H1 (cell line): ENCODE results near the gene RMND5A. TPM values are rescaled to one million over a fixed set of nuclear protein-coding genes. Genes with fewer than 3 reads are reported as not detected.

Experiments
- ATF2 ChIP-seq: IDR thresholded peaks from 2 replicates; pipeline ENCODE4 v1.6.1; 2012; ENCODE audit warnings: low read length, inconsistent platforms
- CBX8 ChIP-seq: fragments of 300-800, 300-1000 bp; sonication (generic); IDR thresholded peaks from 2 replicates; pipeline ENCODE4 v1.7.1; 2016; ENCODE audit warnings: low read depth, low read length, borderline replicate concordance
- CHD2 ChIP-seq: IDR thresholded peaks from 2 replicates; pipeline ENCODE4 v1.6.1; 2012; ENCODE audit warnings: low read length, improper control_type of control experiment
- POLR2A ChIP-seq, 2 experiments: IDR thresholded peaks; 1 replicate in 1 of 2; 2 replicates in 1 of 2; pipeline ENCODE4 v1.6.1; 2011; ENCODE audit warnings: low read depth in 2 of 2, low read length in 2 of 2, mild to moderate bottlenecking in 2 of 2; ENCODE audit errors: control extremely low read depth in 1 of 2
- SIN3A ChIP-seq, 2 experiments: IDR thresholded peaks in 1 of 2; conservative IDR thresholded peaks in 1 of 2; 2 replicates each; pipeline ENCODE4 v1.6.1; 2011 to 2012; ENCODE audit warnings: low read length in 2 of 2, improper control_type of control experiment in 1 of 2, low read depth in 1 of 2, mild to moderate bottlenecking in 1 of 2
- SP2 ChIP-seq: IDR thresholded peaks from 2 replicates; pipeline ENCODE4 v1.6.1; 2012; ENCODE audit warnings: mild to moderate bottlenecking, low read length, inconsistent platforms
- polyA plus RNA-seq, 7 experiments: library from polyadenylated mRNA; depleted of rRNA in 3 of 7; stranded (reverse) in 5 of 7; unstranded in 2 of 7; fragments of >200 nt in 5 of 7; fragments of 200-250 nt in 2 of 7; gene quantifications; 1 replicate in 5 of 7; 2 replicates in 1 of 7; 4 replicates in 1 of 7; pipeline versions ENCODE4 v1.2.1 to v1.2.3, GENCODE V29; 2011 to 2013; ENCODE audit warnings: missing spikeins in 2 of 7, mixed read lengths in 2 of 7
- total RNA-seq: library from RNA; stranded (reverse); fragmentation: NEBNext Ultra II Directional; extraction: Animal tissue kit (Norgen Biotek cat#: 25700); gene quantifications from 2 replicates; pipeline ENCODE4 v1.2.1, GENCODE V29; 2021

The RMND5A gene
- total and polyA plus RNA-seq, 2 of the 8 experiments (the other 6 are each of a cell fraction or from before 2014, with no cell fraction given): 21.0 to 66.2 TPM

GRCh38 chr2:86807468-86808275 is 87.6 kb downstream of the RMND5A start (continued):
- TF ChIP-seq ATF2 (no peak), SIN3A (conservative IDR thresholded peaks at IDR 0.05 in 1 of 2, IDR thresholded peaks at IDR 0.05 in 1 of 2; ENCODE audit: low read depth in 1 of 2, low read length in 2 of 2) (no peak; a peak in 1 of 4 replicates), POLR2A (IDR thresholded peaks at IDR 0.05; ENCODE audit: control extremely low read depth in 1 of 2, low read depth in 2 of 2, low read length in 2 of 2) (no peak; a peak in 1 of 3 replicates), CHD2 (peak; percentile 50; the same call in 1 of the 2 replicates), CBX8 (no peak), SP2 (no peak)
